PFSK-1 (cell line): ENCODE measurements around the gene RAPGEF3.

Source experiments
- POLR2AphosphoS5 ChIP-seq: IDR thresholded peaks from 2 replicates; pipeline ENCODE4 v1.6.1; 2012; ENCODE audit warnings: low read depth, mild to moderate bottlenecking, control low read depth, low read length, moderate library complexity
- REST ChIP-seq, 2 experiments: IDR thresholded peaks; 2 replicates each; pipeline versions ENCODE4 v1.6.1 to v1.8.0; 2011 to 2012; ENCODE audit warnings: low read depth in 2 of 2, low read length in 2 of 2, control low read depth in 1 of 2, inconsistent platforms in 1 of 2, mild to moderate bottlenecking in 1 of 2, moderate library complexity in 1 of 2; ENCODE audit not compliant: insufficient read depth in 1 of 2
- SIN3A ChIP-seq: IDR thresholded peaks from 2 replicates; pipeline ENCODE4 v1.6.1; 2012; ENCODE audit warnings: mild to moderate bottlenecking, low read length, moderate library complexity, borderline replicate concordance; ENCODE audit not compliant: insufficient read depth

GRCh38 chr12:47705229-47705565 is 53.5 kb downstream of the RAPGEF3 start:
- no peak for TF ChIP-seq REST (IDR thresholded peaks at IDR 0.05; ENCODE audit: insufficient read depth in 1 of 2, low read depth in 2 of 2, low read length in 2 of 2)
- no peak for TF ChIP-seq POLR2AphosphoS5
- TF ChIP-seq SIN3A, result no peak
